Midbrain (tissue), 1 donor: ENCODE data around the gene FGF16.
"Not testable (repeated sequence)": the region's sequence is repeated elsewhere in the genome, so short reads cannot be mapped to it uniquely, and the experiment has no call there.

ENCODE experiments used
- DNase-seq: peaks from one replicate; lab custom pipeline; 2025; lab: John Stamatoyannopoulos, UW

Gene FGF16

GRCh38 chrX:77446908-77447652, at the start of gene FGF16:
TSS of gene FGF16 (plus strand) at chrX:77447389. CDS start at chrX:77447675, 286 bp downstream.
- DNase-seq, result no peak

- no peak for DNase-seq
These were observed 48.7 kb upstream of the FGF16 start for GRCh38 chrX:77398330-77398954.

- DNase-seq, result no peak
These were observed 42.8 kb upstream of the FGF16 start for GRCh38 chrX:77404419-77404818.

GRCh38 chrX:77407821-77408220, 39.4 kb upstream of the FGF16 start:
- DNase-seq, result not testable (repeated sequence)

GRCh38 chrX:77412631-77413030, 34.6 kb upstream of the FGF16 start:
- DNase-seq, result no peak

GRCh38 chrX:77415161-77415560, 32.0 kb upstream of the FGF16 start:
- DNase-seq, result no peak

- no peak for DNase-seq
These were observed 31.3 kb upstream of the FGF16 start for GRCh38 chrX:77415882-77416281.

GRCh38 chrX:77422891-77423648, 24.1 kb upstream of the FGF16 start:
- DNase-seq, result no peak

GRCh38 chrX:77426811-77427210, 20.4 kb upstream of the FGF16 start:
- DNase-seq, result no peak

- DNase-seq, result no peak
These were observed 19.6 kb upstream of the FGF16 start for GRCh38 chrX:77427611-77428010.

GRCh38 chrX:77428551-77428950, 18.6 kb upstream of the FGF16 start:
- DNase-seq, result no peak

GRCh38 chrX:77431227-77431626, 16.0 kb upstream of the FGF16 start:
- no peak for DNase-seq

- no peak for DNase-seq
These were observed 14.2 kb upstream of the FGF16 start for GRCh38 chrX:77433001-77433400.

- DNase-seq, result no peak
These were observed 12.2 kb upstream of the FGF16 start for GRCh38 chrX:77434962-77435361.

- no peak for DNase-seq
These were observed 10.9 kb upstream of the FGF16 start for GRCh38 chrX:77436271-77436670.

- DNase-seq, result no peak
These were observed 10.5 kb upstream of the FGF16 start for GRCh38 chrX:77436682-77437081.

GRCh38 chrX:77440330-77440729, 6.9 kb upstream of the FGF16 start:
- DNase-seq, result no peak

GRCh38 chrX:77441033-77441432, 6.2 kb upstream of the FGF16 start:
- no peak for DNase-seq

GRCh38 chrX:77441479-77441878, 5.7 kb upstream of the FGF16 start:
- DNase-seq, result no peak

- no peak for DNase-seq
These were observed 4.5 kb upstream of the FGF16 start for GRCh38 chrX:77442728-77443127.

GRCh38 chrX:77444075-77444474, 3.1 kb upstream of the FGF16 start:
- DNase-seq, result no peak

GRCh38 chrX:77444545-77444944, 2.6 kb upstream of the FGF16 start:
- no peak for DNase-seq

- DNase-seq, result no peak
These were observed 1.1 kb upstream of the FGF16 start for GRCh38 chrX:77446029-77446585.
